ENCODE data around the gene CRYGN. TPM values are rescaled to one million over a fixed set of nuclear protein-coding genes. Genes with fewer than 3 reads are reported as not detected.

CRYGN gene
- total and polyA plus RNA-seq, 2 donors (not counting 1 experiment from before 2014, with no cell fraction given) = 0.07 to 0.50 TPM

GRCh38 chr7:151435971-151436370 lies 4.0 kb downstream of the CRYGN start:
- no peaks in the 10 kb centered on the region for H4K20me1 ChIP-seq (ENCODE audit: control insufficient read depth, extremely low read depth, insufficient read depth, low read length)

GRCh38 chr7:151435103-151435916 lies 4.6 kb downstream of the CRYGN start:
- no peak for DNase-seq (ENCODE audit: low read depth in 2 of 2)
- Histone ChIP-seq H3K9me3 (ENCODE audit: control insufficient read depth, insufficient read depth, low read depth, low read length) (no peaks in the 10 kb centered on the region), H3K4me2 (ENCODE audit: extremely low read depth, insufficient read depth, low read length) (no peak overlapping the region), H3K36me3 (ENCODE audit: control insufficient read depth, insufficient read depth, low read length) (no peaks in the 10 kb centered on the region), H3K9ac (ENCODE audit: insufficient read depth, low read length) (no peak overlapping the region), H2AFZ (ENCODE audit: low read length) (no peak overlapping the region), H4K20me1 (ENCODE audit: control insufficient read depth, extremely low read depth, insufficient read depth, low read length) (no peaks in the 10 kb centered on the region), H3K79me2 (ENCODE audit: control insufficient read depth, insufficient read depth, low read length) (no peaks in the 10 kb centered on the region), H3K4me3 (replicated peaks in 1 of 4; ENCODE audit: control extremely low read depth in 1 of 4, insufficient read depth in 1 of 4, low read depth in 3 of 4, low read length in 4 of 4) (no peak overlapping the region), H3K27me3 (ENCODE audit: control insufficient read depth, insufficient read depth, low read length) (no peaks in the 10 kb centered on the region), H3K4me1 (ENCODE audit: control insufficient read depth, extremely low read depth, insufficient read depth, low read length) (no peaks in the 10 kb centered on the region), H3K27ac (ENCODE audit: insufficient read depth, low read length) (no peak overlapping the region)
- TF ChIP-seq CTCF (conservative IDR thresholded peaks at IDR 0.05 in 1 of 2, IDR thresholded peaks at IDR 0.05 in 1 of 2; ENCODE audit: low read depth in 1 of 2, low read length in 2 of 2) = no peak
- TF ChIP-seq EZH2 (IDR thresholded peaks at IDR 0.05; ENCODE audit: low read length, missing control alignments) = no peak

More at GRCh38 chr7:151435971-151436370, 4.0 kb downstream of the CRYGN start:
- Histone ChIP-seq H3K9me3 (ENCODE audit: control insufficient read depth, insufficient read depth, low read depth, low read length) (no peaks in the 10 kb centered on the region), H2AFZ (ENCODE audit: low read length) (no peak overlapping the region), H3K9ac (ENCODE audit: insufficient read depth, low read length) (no peak overlapping the region), H3K79me2 (ENCODE audit: control insufficient read depth, insufficient read depth, low read length) (no peaks in the 10 kb centered on the region), H3K4me1 (ENCODE audit: control insufficient read depth, extremely low read depth, insufficient read depth, low read length) (peaks cover 2% of the 10 kb centered on the region), H3K27ac (ENCODE audit: insufficient read depth, low read length) (no peak overlapping the region), H3K27me3 (ENCODE audit: control insufficient read depth, insufficient read depth, low read length) (no peaks in the 10 kb centered on the region), H3K4me3 (replicated peaks in 1 of 4; ENCODE audit: control extremely low read depth in 1 of 4, insufficient read depth in 1 of 4, low read depth in 3 of 4, low read length in 4 of 4) (no peak overlapping the region), H3K36me3 (ENCODE audit: control insufficient read depth, insufficient read depth, low read length) (no peaks in the 10 kb centered on the region), H3K4me2 (ENCODE audit: extremely low read depth, insufficient read depth, low read length) (no peak overlapping the region)
- DNase-seq (ENCODE audit: low read depth in 2 of 2) = no peak
- TF ChIP-seq EZH2 (IDR thresholded peaks at IDR 0.05; ENCODE audit: low read length, missing control alignments) (no peak), CTCF (conservative IDR thresholded peaks at IDR 0.05 in 1 of 2, IDR thresholded peaks at IDR 0.05 in 1 of 2; ENCODE audit: low read depth in 1 of 2, low read length in 2 of 2) (no peak)

DNA sequence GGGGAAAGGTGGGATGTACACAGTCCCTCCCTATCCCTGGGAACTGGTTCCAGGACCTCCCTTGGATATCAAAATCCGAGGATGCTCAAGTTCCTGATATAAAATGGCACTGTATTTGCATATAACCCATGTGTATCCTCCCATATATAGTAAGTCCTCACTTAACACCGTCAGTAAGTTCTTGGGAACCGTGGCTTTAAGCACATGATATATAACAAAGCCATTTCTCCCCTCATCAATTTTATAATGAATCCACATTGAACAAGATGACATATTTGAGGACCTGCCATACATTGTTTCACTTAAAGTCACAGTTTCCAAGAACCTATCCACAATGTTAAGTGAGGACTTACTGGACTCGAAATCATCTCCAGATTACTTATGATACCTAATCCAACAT lies 5.4 kb downstream of the CRYGN start:
- no peak overlapping the region for H3K27ac ChIP-seq (ENCODE audit: insufficient read depth, low read length)
- TF ChIP-seq CTCF (conservative IDR thresholded peaks at IDR 0.05 in 1 of 2, IDR thresholded peaks at IDR 0.05 in 1 of 2; ENCODE audit: low read depth in 1 of 2, low read length in 2 of 2) = no peak
- no peak for TF ChIP-seq EZH2 (IDR thresholded peaks at IDR 0.05; ENCODE audit: low read length, missing control alignments)
- no peak for DNase-seq (ENCODE audit: low read depth in 2 of 2)
- no peaks in the 10 kb centered on the region for H3K79me2 ChIP-seq (ENCODE audit: control insufficient read depth, insufficient read depth, low read length)
- H3K27me3 ChIP-seq (ENCODE audit: control insufficient read depth, insufficient read depth, low read length) = no peaks in the 10 kb centered on the region
- H3K4me3 ChIP-seq (replicated peaks in 1 of 4; ENCODE audit: control extremely low read depth in 1 of 4, insufficient read depth in 1 of 4, low read depth in 3 of 4, low read length in 4 of 4) = no peak overlapping the region
- no peaks in the 10 kb centered on the region for H3K36me3 ChIP-seq (ENCODE audit: control insufficient read depth, insufficient read depth, low read length)
- no peak overlapping the region for H2AFZ ChIP-seq (ENCODE audit: low read length)
- no peak overlapping the region for H3K9ac ChIP-seq (ENCODE audit: insufficient read depth, low read length)
- no peak overlapping the region for H3K4me2 ChIP-seq (ENCODE audit: extremely low read depth, insufficient read depth, low read length)
- H4K20me1 ChIP-seq (ENCODE audit: control insufficient read depth, extremely low read depth, insufficient read depth, low read length) = no peaks in the 10 kb centered on the region
- H3K9me3 ChIP-seq (ENCODE audit: control insufficient read depth, insufficient read depth, low read depth, low read length) = no peaks in the 10 kb centered on the region
- peaks cover 2% of the 10 kb centered on the region for H3K4me1 ChIP-seq (ENCODE audit: control insufficient read depth, extremely low read depth, insufficient read depth, low read length)
